NCI-H2196 (cell line): Measurements from ENCODE around the gene IL4R.
"Not testable (repeated sequence)": the region's sequence is repeated elsewhere in the genome, so short reads cannot be mapped to it uniquely, and the experiment has no call there.

Experiments
- DNase-seq: peaks from one replicate; lab custom pipeline; 2025; ENCODE audit not compliant: unreplicated experiment; lab: John Stamatoyannopoulos, UW

Gene IL4R

DNA sequence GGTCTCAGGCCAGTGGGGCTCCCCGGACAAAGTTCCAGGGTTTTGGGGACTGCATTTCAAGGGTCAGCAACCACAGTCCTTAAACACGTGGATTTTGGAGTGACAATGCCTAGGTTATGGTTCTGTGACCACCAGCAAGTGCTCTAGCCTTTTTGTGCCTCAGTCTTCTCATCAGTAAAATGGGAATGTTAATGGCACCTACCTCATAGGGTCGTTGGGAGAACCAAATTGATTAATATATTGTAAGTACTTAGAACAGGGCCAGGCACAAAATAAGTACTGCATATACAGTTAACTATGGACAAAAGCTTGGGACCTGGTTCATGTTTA lies 13.8 kb downstream of the IL4R start:
- no peak for DNase-seq

- no peak for DNase-seq
These were observed 15.2 kb downstream of the IL4R start for GRCh38 chr16:27328937-27329336.

GRCh38 chr16:27329376-27330079 lies 15.8 kb downstream of the IL4R start:
- DNase-seq: not testable (repeated sequence)

DNA sequence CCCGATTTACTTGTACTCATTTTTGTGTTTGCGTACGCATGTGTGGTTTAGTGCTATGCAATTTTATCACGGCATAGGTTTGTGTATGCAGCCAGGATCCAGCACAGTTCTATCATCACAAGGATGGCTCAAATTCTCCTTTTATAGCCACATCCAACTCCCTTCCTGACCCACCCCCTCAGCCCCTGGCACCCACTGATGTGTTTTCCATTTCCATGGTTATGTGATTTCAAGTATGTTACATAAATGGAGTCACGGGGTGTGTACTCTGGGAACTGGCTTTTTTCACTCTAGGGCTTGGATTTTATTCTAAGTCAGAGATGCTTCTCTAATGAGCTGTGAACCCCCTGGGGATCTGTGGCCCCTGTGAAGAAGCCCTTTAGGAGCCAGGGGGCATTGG lies 16.8 kb downstream of the IL4R start:
- no peak for DNase-seq

DNA sequence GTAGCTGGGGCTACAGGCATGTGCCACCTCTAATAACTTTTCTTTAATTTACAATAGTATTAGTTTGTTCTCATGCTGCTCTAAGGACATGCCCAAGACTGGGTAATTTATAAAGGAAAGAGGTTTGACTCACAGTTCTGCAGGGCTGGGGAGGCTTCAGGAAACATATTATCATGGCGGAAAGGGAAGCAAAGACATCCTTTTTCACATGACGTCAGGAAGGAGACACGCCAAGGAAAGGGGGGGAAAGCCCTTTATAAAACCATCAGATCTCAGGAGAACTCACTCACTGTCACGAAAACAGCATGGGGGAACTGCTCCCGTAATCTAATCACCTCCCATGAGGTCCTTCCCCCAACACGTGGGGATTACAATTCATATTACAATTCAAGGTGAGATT lies 18.3 kb downstream of the IL4R start:
- no peak for DNase-seq

DNA sequence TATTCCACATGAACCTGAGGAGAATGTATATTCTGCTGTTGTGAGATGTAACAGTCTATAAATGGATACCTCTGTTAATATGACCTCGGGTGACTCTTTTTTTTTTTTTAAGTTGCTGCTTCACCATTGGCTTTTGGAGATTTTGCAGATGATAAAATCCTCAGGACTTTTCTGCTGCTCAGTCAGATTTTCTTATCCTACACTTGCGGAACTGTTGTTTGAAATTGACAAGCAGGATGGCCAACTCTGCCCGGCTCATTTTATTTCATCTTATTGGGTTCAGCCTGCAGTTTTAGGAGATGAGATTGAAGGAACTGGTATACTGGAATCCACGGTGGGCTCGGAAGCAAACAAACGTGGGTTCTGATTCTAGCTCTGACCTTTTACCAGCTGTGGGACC lies 19.3 kb downstream of the IL4R start:
- no peak for DNase-seq

GRCh38 chr16:27333549-27333948 lies 19.8 kb downstream of the IL4R start:
- DNase-seq: no peak

DNA sequence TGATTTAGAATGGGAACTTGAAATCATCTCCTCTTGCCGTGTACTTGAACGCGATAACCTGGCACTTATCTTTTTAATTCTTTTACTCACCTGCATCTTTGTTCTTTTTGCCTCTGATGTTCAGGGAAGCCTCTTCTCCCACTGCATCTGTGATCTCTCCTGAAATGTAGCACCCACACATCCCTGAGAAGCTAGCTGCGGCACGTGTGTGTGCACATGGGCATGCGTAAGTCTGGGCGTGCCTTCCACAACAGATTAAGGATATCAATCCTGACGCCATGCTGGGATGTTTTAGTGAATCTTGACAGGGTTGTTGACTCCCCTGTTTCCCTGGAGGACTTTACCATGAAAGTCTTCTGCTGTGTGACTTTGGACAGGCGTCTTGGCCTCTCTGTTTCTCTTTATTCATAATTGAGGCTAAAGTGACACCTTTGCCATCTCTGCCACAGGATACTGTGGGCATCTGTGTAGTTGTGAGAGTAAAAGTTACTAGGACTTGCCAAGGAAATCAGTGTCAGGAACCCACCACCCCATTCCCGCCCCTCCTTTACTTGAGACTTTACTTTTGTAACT lies 20.5 kb downstream of the IL4R start:
- no peak for DNase-seq

DNA sequence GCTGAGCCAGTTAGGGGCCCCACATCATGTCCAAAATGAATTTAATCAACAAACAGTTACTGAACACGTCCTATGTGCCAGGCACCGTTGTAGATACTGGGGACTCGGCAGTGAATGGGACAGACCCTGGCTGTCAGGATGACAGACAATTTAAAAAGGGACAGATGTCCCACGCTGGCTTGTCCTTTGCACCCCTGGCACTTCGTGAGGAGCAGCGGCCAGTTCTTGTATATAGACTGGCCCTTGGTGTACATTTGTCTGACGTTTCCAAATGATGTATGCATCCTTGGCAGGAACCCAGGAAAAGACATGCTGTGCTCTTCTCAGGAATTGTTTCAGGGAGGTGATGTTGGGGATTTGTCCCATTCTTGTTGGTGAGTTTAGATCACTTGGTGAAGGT lies 21.1 kb downstream of the IL4R start:
- no peak for DNase-seq

- no peak for DNase-seq
These were observed 21.7 kb downstream of the IL4R start for GRCh38 chr16:27335349-27336053.

- DNase-seq: no peak
These were observed 23.2 kb downstream of the IL4R start for GRCh38 chr16:27337024-27337423.

GRCh38 chr16:27339180-27339579 lies 25.4 kb downstream of the IL4R start:
- DNase-seq: no peak

DNA sequence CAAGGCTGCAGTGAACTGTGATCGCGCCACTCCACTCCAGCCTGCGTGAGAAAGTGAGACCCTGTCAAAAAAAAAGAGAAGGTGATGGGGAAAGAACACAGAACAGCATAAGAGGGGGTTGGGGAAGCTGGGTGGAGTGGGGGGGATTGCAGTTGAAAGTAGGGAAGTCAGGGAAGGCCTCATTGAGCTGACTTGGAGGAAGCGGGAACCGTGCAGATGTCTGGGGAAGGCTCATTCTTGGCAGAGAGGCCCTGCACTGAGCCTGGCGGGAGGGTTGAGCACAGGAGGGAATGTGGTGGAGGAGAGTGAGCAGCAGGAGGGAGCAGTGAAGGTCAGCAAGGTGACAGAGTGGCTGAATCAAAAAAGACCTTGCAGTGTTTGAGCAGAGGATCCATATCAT lies 26.9 kb downstream of the IL4R start:
- DNase-seq: no peak

- no peak for DNase-seq
These were observed 27.8 kb downstream of the IL4R start for GRCh38 chr16:27341549-27341948.

GRCh38 chr16:27341971-27342370 lies 28.2 kb downstream of the IL4R start:
- no peak for DNase-seq

- DNase-seq: no peak
These were observed 30.9 kb downstream of the IL4R start for GRCh38 chr16:27344721-27345120.

DNA sequence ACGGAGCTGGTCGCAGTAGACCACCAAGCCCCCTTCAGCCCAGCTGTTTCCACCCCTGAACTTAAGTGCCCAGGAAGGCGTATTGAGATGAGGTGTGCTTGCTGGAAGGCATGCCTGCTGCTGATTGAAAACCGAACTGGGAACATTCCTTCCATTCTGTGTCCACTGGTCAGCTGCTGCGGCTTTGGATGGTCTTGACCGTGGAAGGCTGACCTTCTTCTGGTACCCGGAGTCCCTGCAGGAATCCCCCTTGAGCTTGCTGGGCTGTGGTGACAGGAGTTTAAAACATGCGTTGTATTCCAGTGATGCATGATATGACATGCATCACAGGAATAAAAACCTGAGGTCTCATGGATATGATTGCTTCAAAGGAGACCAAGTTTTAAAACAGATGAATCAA lies 31.4 kb downstream of the IL4R start:
- DNase-seq: no peak

DNA sequence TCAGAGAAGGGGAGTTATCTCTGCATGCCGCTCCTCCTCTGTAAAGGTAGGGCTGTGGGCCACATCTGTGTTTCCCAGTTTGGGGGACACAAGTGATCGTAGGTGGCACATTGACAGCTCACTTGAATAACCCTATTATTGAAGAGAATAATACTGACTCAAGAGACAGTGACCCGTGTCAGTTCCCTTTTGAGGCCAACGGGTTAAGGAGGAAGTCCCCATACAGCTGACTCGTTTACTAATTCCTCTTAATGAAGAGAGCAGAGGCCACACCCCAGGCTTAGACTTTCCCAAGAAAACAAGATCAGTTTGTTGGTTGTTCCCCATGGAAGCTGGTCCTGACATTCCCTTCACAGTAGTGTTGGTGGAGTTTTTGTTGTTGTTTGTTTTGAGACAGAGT lies 33.0 kb downstream of the IL4R start:
- DNase-seq: no peak

- no peak for DNase-seq
These were observed 34.3 kb downstream of the IL4R start for GRCh38 chr16:27347930-27348685.

DNA sequence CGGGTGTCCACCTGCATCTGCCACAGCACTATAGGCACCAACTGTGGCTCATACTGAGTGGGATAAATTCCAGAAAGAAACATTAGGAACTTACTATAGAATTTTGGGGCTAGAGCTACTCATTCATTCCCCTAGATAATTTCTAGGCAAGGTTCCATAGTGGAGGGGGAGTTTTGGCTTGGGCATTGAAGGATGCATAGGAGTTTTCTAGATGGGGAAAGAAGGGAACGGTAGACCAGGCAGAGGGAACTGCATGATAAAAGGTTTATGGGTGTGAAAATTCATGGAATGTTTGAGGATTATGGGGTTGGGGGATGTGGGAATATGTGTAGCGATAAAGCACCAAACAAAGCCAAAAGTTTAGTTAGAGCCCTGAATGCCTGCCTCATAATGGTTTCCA lies 35.5 kb downstream of the IL4R start:
- DNase-seq: no peak

- no peak for DNase-seq
These were observed 36.2 kb downstream of the IL4R start for GRCh38 chr16:27350006-27350405.

GRCh38 chr16:27351989-27352388 lies 38.2 kb downstream of the IL4R start:
- no peak for DNase-seq
